ENCODE measurements around the gene SIRT3.
"Not testable (repeated sequence)": the region's sequence is repeated elsewhere in the genome, so short reads cannot be mapped to it uniquely, and the experiment has no call there.

SIRT3 gene

GRCh38 chr11:268716-269145 is 32.6 kb upstream of the SIRT3 start:
- not testable (repeated sequence) for H3K4me1 ChIP-seq (ENCODE audit: control insufficient read depth, insufficient read depth, low read length); H3K36me3 ChIP-seq (ENCODE audit: control insufficient read depth, insufficient read depth, low read length, severe bottlenecking); H3K9me3 ChIP-seq (ENCODE audit: control insufficient read depth, low read length)
- peak overlapping the region; percentile 43 for H3K4me3 ChIP-seq (ENCODE audit: low read length)
- peak; percentile 62 for DNase-seq (ENCODE audit: low read depth)
- H3K27me3 ChIP-seq (replicated peaks; ENCODE audit: control insufficient read depth, insufficient read depth, low read length), result peaks cover 32% of the 10 kb centered on the region
- peak overlapping the region; percentile 17 for H3K9ac ChIP-seq (ENCODE audit: low read length)

DNA sequence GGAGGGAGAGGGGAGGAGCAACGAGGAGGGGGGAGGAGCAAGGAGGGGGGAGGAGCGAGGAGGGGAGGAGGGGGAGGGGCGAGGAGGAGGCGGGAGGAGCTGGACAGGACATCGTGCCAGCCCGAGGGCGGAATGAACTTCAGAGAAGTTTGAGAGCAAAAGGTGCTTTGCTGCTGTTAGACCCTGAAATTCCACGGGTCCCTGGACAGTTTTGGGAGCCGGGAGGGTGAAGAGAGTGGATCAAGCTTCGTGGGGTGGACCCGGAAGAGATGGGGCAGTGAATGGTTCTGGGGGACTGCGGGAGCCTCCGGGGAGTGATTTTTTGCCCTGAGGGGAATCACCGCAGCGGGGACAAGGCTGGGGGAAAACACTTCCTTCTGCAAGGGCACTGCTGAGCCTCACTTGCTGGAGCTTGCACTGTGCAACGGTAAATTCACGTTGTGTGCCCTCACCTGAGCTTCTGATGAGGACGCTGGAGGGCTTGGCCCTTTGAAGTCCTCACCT is 31.4 kb upstream of the SIRT3 start:
- H3K27me3 ChIP-seq (replicated peaks; ENCODE audit: control insufficient read depth, insufficient read depth, low read length), result peaks cover 24% of the 10 kb centered on the region
- H3K36me3 ChIP-seq (ENCODE audit: control insufficient read depth, insufficient read depth, low read length, severe bottlenecking), result no peaks in the 10 kb centered on the region
- H3K4me3 ChIP-seq (ENCODE audit: low read length), result no peak overlapping the region
- no peaks in the 10 kb centered on the region for H3K9me3 ChIP-seq (ENCODE audit: control insufficient read depth, low read length)
- H3K9ac ChIP-seq (ENCODE audit: low read length), result no peak overlapping the region
- DNase-seq (ENCODE audit: low read depth), result no peak
- H3K4me1 ChIP-seq (ENCODE audit: control insufficient read depth, insufficient read depth, low read length), result peaks cover 8% of the 10 kb centered on the region

DNA sequence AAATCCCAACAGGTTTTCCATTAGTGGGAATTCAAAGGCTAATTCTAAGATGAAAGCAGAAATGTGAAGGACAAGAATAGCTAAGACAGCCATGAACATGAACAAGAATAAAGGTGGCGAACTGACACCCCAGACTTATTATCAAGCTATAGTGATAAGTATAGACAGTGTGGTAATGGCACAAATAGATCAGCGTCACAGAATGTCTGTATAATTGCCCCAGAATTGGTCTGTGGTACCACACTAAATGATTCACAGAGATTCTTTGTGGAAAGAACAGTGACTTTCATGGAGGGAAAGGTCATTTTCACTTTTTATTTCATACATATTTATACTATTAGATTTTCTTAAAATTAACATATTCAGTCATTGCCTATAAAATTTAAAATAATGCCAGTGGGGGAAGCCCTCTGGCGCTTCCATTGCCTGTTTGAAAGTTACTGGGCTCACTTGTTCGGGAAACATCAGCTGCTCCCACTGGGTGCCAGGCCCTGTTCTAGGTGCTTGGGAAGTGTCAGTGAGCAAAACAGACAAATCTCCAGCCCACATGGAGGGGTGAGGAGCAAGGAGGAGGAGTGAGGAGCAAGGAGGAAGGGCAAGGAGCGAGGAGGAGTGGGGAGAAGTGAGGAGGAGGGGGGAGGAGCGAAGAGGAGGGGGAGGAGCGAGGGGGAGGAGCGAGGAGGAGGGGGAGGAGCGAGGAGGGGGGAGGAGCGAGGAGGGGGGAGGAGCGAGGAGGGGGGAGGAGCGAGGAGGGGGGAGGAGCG is 30.7 kb upstream of the SIRT3 start:
- Histone ChIP-seq H3K36me3 (ENCODE audit: control insufficient read depth, insufficient read depth, low read length, severe bottlenecking) (no peaks in the 10 kb centered on the region), H3K9me3 (ENCODE audit: control insufficient read depth, low read length) (no peaks in the 10 kb centered on the region), H3K9ac (ENCODE audit: low read length) (no peak overlapping the region), H3K27me3 (replicated peaks; ENCODE audit: control insufficient read depth, insufficient read depth, low read length) (peaks cover 17% of the 10 kb centered on the region), H3K4me1 (ENCODE audit: control insufficient read depth, insufficient read depth, low read length) (peaks cover 8% of the 10 kb centered on the region), H3K4me3 (ENCODE audit: low read length) (no peak overlapping the region)
- no peak for DNase-seq (ENCODE audit: low read depth)

GRCh38 chr11:261624-262023 is 25.5 kb upstream of the SIRT3 start:
- H3K9ac ChIP-seq (ENCODE audit: low read length), result no peak overlapping the region
- DNase-seq (ENCODE audit: low read depth), result no peak
- H3K4me1 ChIP-seq (ENCODE audit: control insufficient read depth, insufficient read depth, low read length), result no peaks in the 10 kb centered on the region
- H3K9me3 ChIP-seq (ENCODE audit: control insufficient read depth, low read length), result no peaks in the 10 kb centered on the region
- H3K27me3 ChIP-seq (replicated peaks; ENCODE audit: control insufficient read depth, insufficient read depth, low read length), result peaks cover 28% of the 10 kb centered on the region
- H3K36me3 ChIP-seq (ENCODE audit: control insufficient read depth, insufficient read depth, low read length, severe bottlenecking), result no peaks in the 10 kb centered on the region
- no peak overlapping the region for H3K4me3 ChIP-seq (ENCODE audit: low read length)

DNA sequence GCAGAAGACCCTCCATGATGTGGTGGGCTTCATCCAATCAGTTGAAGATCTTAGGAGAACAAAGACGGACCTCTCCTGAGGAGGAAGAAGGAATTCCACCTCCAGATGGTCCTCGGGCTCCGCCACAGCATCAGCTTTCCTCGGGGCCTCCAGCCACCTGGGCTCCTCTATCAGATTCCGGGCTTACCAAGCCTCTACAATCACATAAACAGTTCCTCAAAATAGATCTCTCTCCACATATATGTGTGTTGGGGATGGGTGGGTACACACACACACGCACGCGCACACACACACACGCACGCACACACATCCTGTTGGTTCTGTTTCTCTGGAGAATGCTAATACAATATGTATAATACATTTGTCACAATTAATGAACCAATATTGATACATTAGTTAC is 23.3 kb upstream of the SIRT3 start:
- H3K9ac ChIP-seq (ENCODE audit: low read length), result no peak overlapping the region
- H3K27me3 ChIP-seq (replicated peaks; ENCODE audit: control insufficient read depth, insufficient read depth, low read length), result peaks cover 28% of the 10 kb centered on the region
- H3K9me3 ChIP-seq (ENCODE audit: control insufficient read depth, low read length), result no peaks in the 10 kb centered on the region
- H3K36me3 ChIP-seq (ENCODE audit: control insufficient read depth, insufficient read depth, low read length, severe bottlenecking), result no peaks in the 10 kb centered on the region
- DNase-seq (ENCODE audit: low read depth), result no peak
- H3K4me3 ChIP-seq (ENCODE audit: low read length), result no peak overlapping the region
- H3K4me1 ChIP-seq (ENCODE audit: control insufficient read depth, insufficient read depth, low read length), result peaks cover 5% of the 10 kb centered on the region

GRCh38 chr11:257766-258493 is 21.8 kb upstream of the SIRT3 start:
- Histone ChIP-seq H3K4me1 (ENCODE audit: control insufficient read depth, insufficient read depth, low read length) (peaks cover 5% of the 10 kb centered on the region), H3K4me3 (ENCODE audit: low read length) (no peak overlapping the region), H3K9ac (ENCODE audit: low read length) (no peak overlapping the region), H3K36me3 (ENCODE audit: control insufficient read depth, insufficient read depth, low read length, severe bottlenecking) (peaks cover 7% of the 10 kb centered on the region), H3K9me3 (ENCODE audit: control insufficient read depth, low read length) (no peaks in the 10 kb centered on the region), H3K27me3 (replicated peaks; ENCODE audit: control insufficient read depth, insufficient read depth, low read length) (peaks cover 28% of the 10 kb centered on the region)
- no peak for DNase-seq (ENCODE audit: low read depth)

- Histone ChIP-seq H3K4me1 (ENCODE audit: control insufficient read depth, insufficient read depth, low read length) (peaks cover 5% of the 10 kb centered on the region), H3K9ac (ENCODE audit: low read length) (no peak overlapping the region), H3K4me3 (ENCODE audit: low read length) (no peak overlapping the region), H3K9me3 (ENCODE audit: control insufficient read depth, low read length) (no peaks in the 10 kb centered on the region), H3K36me3 (ENCODE audit: control insufficient read depth, insufficient read depth, low read length, severe bottlenecking) (peaks cover 15% of the 10 kb centered on the region), H3K27me3 (replicated peaks; ENCODE audit: control insufficient read depth, insufficient read depth, low read length) (peaks cover 28% of the 10 kb centered on the region)
- DNase-seq (ENCODE audit: low read depth), result no peak
These were observed 21.0 kb upstream of the SIRT3 start for GRCh38 chr11:256952-257737.

DNA sequence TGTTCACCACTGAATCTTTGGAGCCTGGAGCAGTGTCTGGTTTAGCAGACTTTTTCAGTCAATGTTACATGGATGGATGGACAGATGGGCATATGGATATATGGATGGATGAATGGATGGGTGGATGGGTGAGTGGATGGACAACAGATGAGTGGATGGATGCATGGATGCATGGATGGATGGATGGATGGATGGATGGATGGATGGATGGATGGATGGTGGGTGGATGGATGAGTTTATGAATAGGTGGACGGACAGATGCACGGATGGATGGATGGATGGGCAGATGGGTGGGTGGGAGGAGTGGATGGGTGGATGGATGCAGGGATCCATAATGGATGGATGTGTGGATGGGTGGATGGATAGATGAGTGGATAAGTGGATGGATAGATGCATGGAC is 19.7 kb upstream of the SIRT3 start:
- Histone ChIP-seq H3K4me1 (ENCODE audit: control insufficient read depth, insufficient read depth, low read length) (peaks cover 5% of the 10 kb centered on the region), H3K9me3 (ENCODE audit: control insufficient read depth, low read length) (no peaks in the 10 kb centered on the region), H3K36me3 (ENCODE audit: control insufficient read depth, insufficient read depth, low read length, severe bottlenecking) (peaks cover 28% of the 10 kb centered on the region), H3K27me3 (replicated peaks; ENCODE audit: control insufficient read depth, insufficient read depth, low read length) (peaks cover 28% of the 10 kb centered on the region), H3K9ac (ENCODE audit: low read length) (no peak overlapping the region), H3K4me3 (ENCODE audit: low read length) (no peak overlapping the region)
- DNase-seq (ENCODE audit: low read depth), result no peak

DNA sequence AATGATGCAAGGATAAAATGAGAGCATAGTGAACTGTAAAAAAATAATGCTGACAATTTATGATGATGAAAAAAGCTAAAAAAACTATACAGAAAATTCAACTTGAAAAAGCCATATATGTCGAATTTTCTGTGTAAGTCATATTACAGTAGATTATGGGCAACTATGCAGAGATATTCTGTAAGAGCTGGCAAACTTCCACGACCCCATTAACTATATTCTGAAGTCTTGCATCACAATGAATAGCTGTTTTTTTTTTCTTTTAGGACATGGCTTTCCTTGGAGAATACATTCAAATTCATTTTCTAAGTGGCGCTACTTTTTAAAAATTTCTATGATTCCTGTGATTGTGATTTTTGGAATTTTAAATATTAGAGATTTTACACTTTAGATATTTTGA is 19.0 kb upstream of the SIRT3 start:
- peaks cover 5% of the 10 kb centered on the region for H3K4me1 ChIP-seq (ENCODE audit: control insufficient read depth, insufficient read depth, low read length)
- peaks cover 34% of the 10 kb centered on the region for H3K36me3 ChIP-seq (ENCODE audit: control insufficient read depth, insufficient read depth, low read length, severe bottlenecking)
- no peaks in the 10 kb centered on the region for H3K9me3 ChIP-seq (ENCODE audit: control insufficient read depth, low read length)
- H3K27me3 ChIP-seq (replicated peaks; ENCODE audit: control insufficient read depth, insufficient read depth, low read length), result peaks cover 24% of the 10 kb centered on the region
- H3K4me3 ChIP-seq (ENCODE audit: low read length), result no peak overlapping the region
- H3K9ac ChIP-seq (ENCODE audit: low read length), result no peak overlapping the region
- DNase-seq (ENCODE audit: low read depth), result peak; percentile 83

DNA sequence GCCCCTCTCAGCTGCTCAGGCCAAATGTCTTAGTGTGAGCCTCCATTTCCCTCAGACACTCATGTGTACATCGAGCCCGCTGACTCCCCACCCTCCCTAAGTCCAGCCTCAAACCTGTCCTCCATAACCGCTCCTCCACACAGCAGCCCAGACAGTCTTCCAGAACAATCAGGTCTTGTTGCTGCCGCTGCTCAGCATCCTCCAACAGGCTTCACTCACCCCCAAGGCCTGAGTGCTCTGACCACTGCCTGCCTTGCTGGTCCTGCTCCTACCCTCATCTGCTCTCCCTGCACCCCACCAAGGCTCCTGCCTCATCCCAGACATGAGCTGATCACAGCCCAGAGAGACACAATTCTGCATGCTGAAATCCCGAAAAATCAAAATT is 17.7 kb upstream of the SIRT3 start:
- Histone ChIP-seq H3K36me3 (ENCODE audit: control insufficient read depth, insufficient read depth, low read length, severe bottlenecking) (peaks cover 45% of the 10 kb centered on the region), H3K9me3 (ENCODE audit: control insufficient read depth, low read length) (no peaks in the 10 kb centered on the region), H3K27me3 (replicated peaks; ENCODE audit: control insufficient read depth, insufficient read depth, low read length) (peaks cover 12% of the 10 kb centered on the region), H3K4me1 (ENCODE audit: control insufficient read depth, insufficient read depth, low read length) (peaks cover 5% of the 10 kb centered on the region), H3K9ac (ENCODE audit: low read length) (no peak overlapping the region), H3K4me3 (ENCODE audit: low read length) (no peak overlapping the region)
- no peak for DNase-seq (ENCODE audit: low read depth)

All from adipocyte (in vitro differentiated cells).